SK-N-SH (cell line): ENCODE results near the gene UBL7. TPM values are rescaled to one million over a fixed set of nuclear protein-coding genes. Genes with fewer than 3 reads are reported as not detected.

Experiments
- CTCF ChIA-PET: fragments of 300-600, 350-600 bp; formaldehyde crosslinking; extraction: SDS; loops from one replicate; lab custom pipeline; 2021; lab: Yijun Ruan, JAX
- POLR2A ChIA-PET: fragments of 350-600 bp; sonication (Branson Sonifier 250); formaldehyde crosslinking; extraction: SDS; loops from one replicate; lab custom pipeline; 2020; ENCODE audit warnings: antibody characterized with exemption, inconsistent platforms; lab: Yijun Ruan, JAX
- DNase-seq: peaks from one replicate; pipeline ENCODE4 v3.0.0; 2012
- H2AFZ ChIP-seq: fragments of 200-600 bp; sonication (generic); 2 replicates; pipeline ENCODE4 v1.8.1; 2016; ENCODE audit warnings: antibody characterized with exemption, mild to moderate bottlenecking, low read depth
- H3F3A ChIP-seq: fragments of 200-600 bp; sonication (generic); replicated peaks from 2 replicates; pipeline ENCODE3; 2016; ENCODE audit warnings: antibody characterized with exemption, mild to moderate bottlenecking; ENCODE audit not compliant: insufficient read depth
- H3K27ac ChIP-seq, 2 experiments: fragments of 200-500 bp in 1 of 2; fragments of 200-600 bp in 1 of 2; sonication (Bioruptor generic) in 1 of 2; sonication (generic), shearing (Covaris generic) in 1 of 2; 2 replicates each; pipeline versions ENCODE4 v1.5.1 to v1.6.1; 2014 to 2016; ENCODE audit warnings: low read depth in 2 of 2, inconsistent platforms in 1 of 2, low read length in 1 of 2, mild to moderate bottlenecking in 1 of 2, mixed read lengths in 1 of 2
- H3K27me3 ChIP-seq: fragments of 200-600 bp; sonication (generic), shearing (Covaris generic); 2 replicates; pipeline ENCODE4 v1.6.1; 2016; ENCODE audit warnings: mixed run types; ENCODE audit not compliant: insufficient read depth
- H3K36me3 ChIP-seq, 2 experiments: fragments of 200-500 bp in 1 of 2; fragments of 200-600 bp in 1 of 2; sonication (Bioruptor generic) in 1 of 2; sonication (generic) in 1 of 2; replicated peaks in 1 of 2; 2 replicates each; pipeline versions ENCODE3 to v1.5.1; 2014 to 2016; ENCODE audit warnings: low read length in 1 of 2, mild to moderate bottlenecking in 1 of 2; ENCODE audit not compliant: insufficient read depth in 2 of 2, control insufficient read depth in 1 of 2
- H3K4me1 ChIP-seq, 2 experiments: fragments of 200-500 bp in 1 of 2; fragments of 200-600 bp in 1 of 2; sonication (Bioruptor generic) in 1 of 2; sonication (generic), shearing (Covaris generic) in 1 of 2; 2 replicates each; pipeline versions ENCODE4 v1.5.1 to v1.6.1; 2014 to 2016; ENCODE audit warnings: low read depth in 1 of 2, low read length in 1 of 2, mixed run types in 1 of 2; ENCODE audit not compliant: insufficient read depth in 2 of 2, control insufficient read depth in 1 of 2
- H3K4me2 ChIP-seq: fragments of 200-600 bp; sonication (generic), shearing (Covaris generic); 2 replicates; pipeline ENCODE4 v1.6.1; 2017; ENCODE audit warnings: mixed run types
- H3K4me3 ChIP-seq, 2 experiments: fragments of 200-500 bp in 1 of 2; fragments of 200-600 bp in 1 of 2; sonication (Bioruptor generic) in 1 of 2; sonication (generic), shearing (Covaris generic) in 1 of 2; 2 replicates each; pipeline versions ENCODE4 v1.5.1 to v1.8.1; 2014 to 2016; ENCODE audit warnings: low read depth in 2 of 2, inconsistent platforms in 1 of 2, low read length in 1 of 2, mild to moderate bottlenecking in 1 of 2, mixed read lengths in 1 of 2, moderate library complexity in 1 of 2
- H3K79me2 ChIP-seq: fragments of 200-600 bp; sonication (generic); 2 replicates; pipeline ENCODE4 v1.8.1; 2017; ENCODE audit warnings: mild to moderate bottlenecking; ENCODE audit not compliant: insufficient read depth
- H3K9ac ChIP-seq: fragments of 200-600 bp; sonication (generic); 2 replicates; pipeline ENCODE4 v1.6.1; 2017; ENCODE audit warnings: mixed run types
- H3K9me2 ChIP-seq: fragments of 200-600 bp; sonication (generic); 2 replicates; pipeline ENCODE4 v1.6.1; 2017; ENCODE audit warnings: mixed run types
- H3K9me3 ChIP-seq: fragments of 200-600 bp; sonication (generic); 2 replicates; pipeline ENCODE4 v1.6.1; 2017; ENCODE audit warnings: mixed run types, mild to moderate bottlenecking, moderate library complexity
- H4K20me1 ChIP-seq: fragments of 200-600 bp; sonication (generic); 2 replicates; pipeline ENCODE4 v1.6.1; 2017; ENCODE audit warnings: mild to moderate bottlenecking, mixed run types; ENCODE audit not compliant: insufficient read depth
- CHD2 ChIP-seq: fragments of 150-350 bp; IDR thresholded peaks from 2 replicates; pipeline ENCODE4 v1.6.1; 2018; ENCODE audit warnings: low read length; ENCODE audit not compliant: partially characterized antibody
- EZH2phosphoT487 ChIP-seq: fragments of 200-600 bp; sonication (generic); IDR thresholded peaks from 2 replicates; pipeline ENCODE4 v1.6.1; 2017; ENCODE audit warnings: low read depth, mixed run types, mild to moderate bottlenecking, antibody characterized with exemption, moderate library complexity, borderline replicate concordance
- FOXJ3 ChIP-seq: sonication (generic); formaldehyde crosslinking; IDR thresholded peaks from 2 replicates; pipeline ENCODE4 v1.5.1; 2020; ENCODE audit warnings: mild to moderate bottlenecking, missing genetic modification reagents
- GABPA ChIP-seq: IDR thresholded peaks from 2 replicates; pipeline ENCODE4 v1.4.0; 2012; ENCODE audit warnings: low read depth, mild to moderate bottlenecking
- GATA2 ChIP-seq: sonication (generic); formaldehyde crosslinking; IDR thresholded peaks from 2 replicates; pipeline ENCODE4 v1.5.0; 2020; ENCODE audit warnings: mild to moderate bottlenecking, missing genetic modification reagents
- JUND ChIP-seq: IDR thresholded peaks from 2 replicates; pipeline ENCODE4 v1.4.0; 2012
- NFIC ChIP-seq: IDR thresholded peaks from 2 replicates; pipeline ENCODE4 v1.4.0; 2012; ENCODE audit warnings: borderline replicate concordance
- NRF1 ChIP-seq: IDR thresholded peaks from 2 replicates; pipeline ENCODE4 v1.6.1; 2012; ENCODE audit warnings: low read depth, mild to moderate bottlenecking, low read length
- POLR2AphosphoS5 ChIP-seq: IDR thresholded peaks from 2 replicates; pipeline ENCODE4 v1.6.1; 2012; ENCODE audit warnings: low read depth, low read length
- RAD21 ChIP-seq: IDR thresholded peaks from 2 replicates; pipeline ENCODE4 v1.6.1; 2012; ENCODE audit warnings: mild to moderate bottlenecking, low read length
- RCOR1 ChIP-seq: fragments of 150-350 bp; IDR thresholded peaks from 2 replicates; pipeline ENCODE4 v1.6.1; 2017; ENCODE audit warnings: antibody characterized with exemption, low read length
- SMC3 ChIP-seq: IDR thresholded peaks from 2 replicates; pipeline ENCODE4 v1.6.1; 2012; ENCODE audit warnings: low read depth, low read length, improper control_type of control experiment
- TCF12 ChIP-seq: IDR thresholded peaks from 2 replicates; pipeline ENCODE4 v1.4.0; 2012
- WGBS: methylation state at CpG from one replicate; pipeline ENCODE4 v1.1.6; 2017; ENCODE audit warnings: low lambda C conversion rate; 5-methylcytosine and 5-hydroxymethylcytosine counted together
- polyA plus RNA-seq, 3 experiments: library from polyadenylated mRNA; depleted of rRNA; stranded (reverse); fragments of >200 nt; gene quantifications; 2 replicates each; pipeline ENCODE4 v1.2.3, GENCODE V29; 2012
- TF ChIP-seq, protein P1 (sequence below): fragments of 200-600 bp; sonication (generic); IDR thresholded peaks from 2 replicates; pipeline ENCODE4 v1.6.1; 2017; ENCODE audit warnings: antibody characterized with exemption, mild to moderate bottlenecking, moderate library complexity
- TF ChIP-seq, protein P2 (sequence below): fragments of 150-350 bp; IDR thresholded peaks from 2 replicates; pipeline ENCODE4 v1.6.1; 2017; ENCODE audit warnings: antibody characterized with exemption, low read length, low read depth, borderline replicate concordance

The UBL7 gene
- polyA plus RNA-seq, 1 of the 3 experiments (the other 2 are of a cell fraction) = 81.1 TPM

DNA sequence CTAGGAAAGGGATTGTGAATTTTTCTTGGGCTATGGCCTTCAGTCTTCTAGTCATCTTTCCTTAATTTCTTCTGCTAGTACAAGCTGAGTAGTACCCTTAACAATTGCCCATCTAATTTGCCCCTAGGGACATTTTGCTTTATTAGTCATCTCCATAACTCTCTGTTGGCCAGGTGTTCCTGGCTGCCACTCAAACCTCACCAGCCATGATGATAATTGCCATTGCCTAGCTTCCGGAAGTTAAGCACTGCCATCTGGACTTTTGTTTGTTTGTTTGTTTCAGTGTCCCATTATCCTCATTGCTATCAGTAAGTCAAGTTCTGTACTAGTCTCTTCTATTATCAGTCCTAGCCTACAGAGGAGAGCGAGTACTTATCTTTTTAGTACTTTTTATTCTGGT is 36.6 kb upstream of the UBL7 start:
- no peak overlapping the region for H3K4me3 ChIP-seq
- no peaks in the 10 kb centered on the region for H3K79me2 ChIP-seq
- H4K20me1 ChIP-seq = no peaks in the 10 kb centered on the region
- CTCF ChIA-PET = interaction anchor here (1.1 kb wide), 1 partner anchor 25 kb away, joined by 3 read pairs; no protein-coding TSS in a partner anchor
- no peaks in the 10 kb centered on the region for H3K9me3 ChIP-seq
- no peak overlapping the region for H3K4me2 ChIP-seq
- no peak for DNase-seq
- no peaks in the 10 kb centered on the region for H3F3A ChIP-seq
- POLR2A ChIA-PET = interaction anchor here (1.0 kb wide), 1 partner anchor 37 kb away, joined by 3 read pairs; the partner anchor contains the start of gene UBL7
- H3K27me3 ChIP-seq = no peaks in the 10 kb centered on the region
- no peak overlapping the region for H3K9ac ChIP-seq
- 90% methylated on average over 2 of the region's 2 CpGs for WGBS
- H3K9me2 ChIP-seq = no peaks in the 10 kb centered on the region
- no peaks in the 10 kb centered on the region for H3K4me1 ChIP-seq
- TF ChIP-seq NFIC (no peak), GABPA (no peak), RCOR1 (no peak), GATA2 (CRISPR knock-in tag) (no peak)
- TF ChIP-seq, protein P1, sequence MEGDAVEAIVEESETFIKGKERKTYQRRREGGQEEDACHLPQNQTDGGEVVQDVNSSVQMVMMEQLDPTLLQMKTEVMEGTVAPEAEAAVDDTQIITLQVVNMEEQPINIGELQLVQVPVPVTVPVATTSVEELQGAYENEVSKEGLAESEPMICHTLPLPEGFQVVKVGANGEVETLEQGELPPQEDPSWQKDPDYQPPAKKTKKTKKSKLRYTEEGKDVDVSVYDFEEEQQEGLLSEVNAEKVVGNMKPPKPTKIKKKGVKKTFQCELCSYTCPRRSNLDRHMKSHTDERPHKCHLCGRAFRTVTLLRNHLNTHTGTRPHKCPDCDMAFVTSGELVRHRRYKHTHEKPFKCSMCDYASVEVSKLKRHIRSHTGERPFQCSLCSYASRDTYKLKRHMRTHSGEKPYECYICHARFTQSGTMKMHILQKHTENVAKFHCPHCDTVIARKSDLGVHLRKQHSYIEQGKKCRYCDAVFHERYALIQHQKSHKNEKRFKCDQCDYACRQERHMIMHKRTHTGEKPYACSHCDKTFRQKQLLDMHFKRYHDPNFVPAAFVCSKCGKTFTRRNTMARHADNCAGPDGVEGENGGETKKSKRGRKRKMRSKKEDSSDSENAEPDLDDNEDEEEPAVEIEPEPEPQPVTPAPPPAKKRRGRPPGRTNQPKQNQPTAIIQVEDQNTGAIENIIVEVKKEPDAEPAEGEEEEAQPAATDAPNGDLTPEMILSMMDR = no peak
- TF ChIP-seq, protein P2, sequence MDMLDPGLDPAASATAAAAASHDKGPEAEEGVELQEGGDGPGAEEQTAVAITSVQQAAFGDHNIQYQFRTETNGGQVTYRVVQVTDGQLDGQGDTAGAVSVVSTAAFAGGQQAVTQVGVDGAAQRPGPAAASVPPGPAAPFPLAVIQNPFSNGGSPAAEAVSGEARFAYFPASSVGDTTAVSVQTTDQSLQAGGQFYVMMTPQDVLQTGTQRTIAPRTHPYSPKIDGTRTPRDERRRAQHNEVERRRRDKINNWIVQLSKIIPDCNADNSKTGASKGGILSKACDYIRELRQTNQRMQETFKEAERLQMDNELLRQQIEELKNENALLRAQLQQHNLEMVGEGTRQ = no peak
- H2AFZ ChIP-seq = no peak overlapping the region
- no peaks in the 10 kb centered on the region for H3K36me3 ChIP-seq
- H3K27ac ChIP-seq = no peak overlapping the region

DNA sequence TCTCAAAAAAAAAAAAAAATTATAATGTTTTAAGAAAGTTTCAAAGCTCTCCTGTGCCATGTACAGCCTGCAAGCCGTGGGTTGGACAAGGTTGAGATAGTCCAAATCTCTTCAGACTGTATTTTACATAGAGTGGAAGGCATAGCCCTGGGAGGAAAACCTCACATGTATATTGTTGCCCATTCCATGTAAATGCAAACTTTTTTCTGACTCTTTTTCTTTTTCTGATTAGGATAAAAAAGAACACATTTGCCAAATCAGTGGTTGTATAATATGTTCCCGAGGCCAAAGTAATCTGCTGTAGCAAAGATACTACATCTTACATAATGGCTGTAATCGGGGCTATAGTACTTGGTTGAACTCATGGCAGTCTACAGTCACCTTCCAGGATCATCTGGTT is 35.7 kb upstream of the UBL7 start:
- Histone ChIP-seq H3K9ac (no peak overlapping the region), H3K27ac (no peak overlapping the region), H3K79me2 (no peaks in the 10 kb centered on the region), H4K20me1 (no peaks in the 10 kb centered on the region), H3K27me3 (no peaks in the 10 kb centered on the region), H3K36me3 (no peaks in the 10 kb centered on the region), H3K4me2 (no peak overlapping the region), H3K4me1 (no peaks in the 10 kb centered on the region), H3K9me2 (no peaks in the 10 kb centered on the region), H3F3A (no peaks in the 10 kb centered on the region), H3K9me3 (no peaks in the 10 kb centered on the region), H2AFZ (no peak overlapping the region), H3K4me3 (no peak overlapping the region)
- CTCF ChIA-PET = interaction anchor here (0.7 to 1.3 kb wide), 2 partner anchors 121 to 247 kb away, joined by 3 read pairs; no protein-coding TSS in a partner anchor
- no peak for DNase-seq
- TF ChIP-seq POLR2AphosphoS5 (no peak), EZH2phosphoT487 (no peak), SMC3 (no peak), NFIC (no peak), FOXJ3 (no peak), CHD2 (no peak), GABPA (no peak), TCF12 (no peak), JUND (no peak), RAD21 (no peak), NRF1 (no peak)
- TF ChIP-seq, protein P1 = no peak
- 90% methylated on average over 3 of the region's 3 CpGs for WGBS
- POLR2A ChIA-PET = no interaction called here
